NCI-H526 (cell line): ENCODE results near the gene CETP.

Experiments
- DNase-seq, 2 experiments: peaks; one replicate each; lab custom pipeline; 2025; lab: John Stamatoyannopoulos, UW

CETP gene

DNA sequence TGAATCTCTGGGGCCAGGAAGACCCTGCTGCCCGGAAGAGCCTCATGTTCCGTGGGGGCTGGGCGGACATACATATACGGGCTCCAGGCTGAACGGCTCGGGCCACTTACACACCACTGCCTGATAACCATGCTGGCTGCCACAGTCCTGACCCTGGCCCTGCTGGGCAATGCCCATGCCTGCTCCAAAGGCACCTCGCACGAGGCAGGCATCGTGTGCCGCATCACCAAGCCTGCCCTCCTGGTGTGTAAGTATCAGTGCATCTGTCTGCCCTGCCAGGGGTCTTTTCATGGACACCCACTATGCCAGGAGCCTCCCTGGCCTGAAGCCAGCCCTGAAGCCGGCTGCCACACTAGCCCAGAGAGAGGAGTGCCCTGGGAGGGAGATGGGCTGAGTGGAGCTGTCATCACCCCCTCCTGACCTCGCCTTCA lies at the start of gene CETP:
CETP (plus strand) TSS at position 100 of the 431 bp plus-strand sequence; CDS start at position 130, 30 bp downstream.
- DNase-seq, result no peak

- no peak for DNase-seq
These were observed 48.7 kb upstream of the CETP start for GRCh38 chr16:56912746-56913708.

DNA sequence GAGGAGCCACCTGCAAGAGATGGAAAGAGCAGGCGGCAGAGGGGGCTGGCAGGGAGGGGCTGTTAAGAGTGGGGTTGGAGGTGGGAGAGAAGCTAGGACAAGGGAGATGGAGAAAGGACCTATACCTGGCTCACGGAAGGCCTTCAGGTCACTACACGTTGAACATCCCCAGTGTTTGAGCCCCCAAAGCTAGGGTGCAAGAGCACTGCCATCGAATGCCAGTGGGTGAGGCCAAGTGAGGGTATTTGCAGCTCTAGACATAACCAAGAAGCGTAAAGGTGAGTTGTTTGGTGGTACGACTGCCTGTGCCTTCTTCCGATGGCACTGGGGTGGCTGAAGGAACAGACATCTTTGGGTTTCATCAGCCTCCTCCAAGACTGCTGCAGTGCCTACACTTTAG lies 46.9 kb upstream of the CETP start:
- no peak for DNase-seq

GRCh38 chr16:56915336-56916119 lies 46.2 kb upstream of the CETP start:
- no peak for DNase-seq

GRCh38 chr16:56916571-56917403 lies 45.0 kb upstream of the CETP start:
- peak in 1 of 2 experiments; percentile 16 for DNase-seq

DNA sequence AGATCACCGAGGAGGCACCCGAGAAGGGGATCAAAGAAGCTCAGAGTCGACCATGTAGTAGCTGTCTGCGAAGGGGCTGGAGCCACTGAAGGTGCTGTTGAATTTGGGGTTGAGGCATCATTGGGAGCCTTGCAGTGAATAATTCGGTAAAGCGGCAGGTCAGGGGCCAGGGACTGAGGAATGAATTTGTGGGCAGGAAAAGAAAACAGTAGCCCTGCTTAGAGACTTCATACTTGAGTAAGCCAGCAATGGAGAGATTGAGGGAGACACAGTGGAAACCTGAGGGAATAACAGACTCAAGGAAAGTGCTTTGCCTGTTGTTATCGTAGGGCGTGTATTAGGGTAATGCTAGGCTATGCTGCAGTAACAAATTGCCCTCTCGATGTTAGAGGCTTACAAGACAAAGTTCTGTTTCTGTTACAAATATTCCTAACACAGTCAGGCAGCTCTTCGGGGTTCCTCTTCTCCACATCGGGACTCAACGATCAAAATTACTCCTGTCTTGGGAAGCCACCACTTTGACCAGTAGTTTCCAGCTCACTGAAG lies 43.2 kb upstream of the CETP start:
- DNase-seq, result no peak

DNA sequence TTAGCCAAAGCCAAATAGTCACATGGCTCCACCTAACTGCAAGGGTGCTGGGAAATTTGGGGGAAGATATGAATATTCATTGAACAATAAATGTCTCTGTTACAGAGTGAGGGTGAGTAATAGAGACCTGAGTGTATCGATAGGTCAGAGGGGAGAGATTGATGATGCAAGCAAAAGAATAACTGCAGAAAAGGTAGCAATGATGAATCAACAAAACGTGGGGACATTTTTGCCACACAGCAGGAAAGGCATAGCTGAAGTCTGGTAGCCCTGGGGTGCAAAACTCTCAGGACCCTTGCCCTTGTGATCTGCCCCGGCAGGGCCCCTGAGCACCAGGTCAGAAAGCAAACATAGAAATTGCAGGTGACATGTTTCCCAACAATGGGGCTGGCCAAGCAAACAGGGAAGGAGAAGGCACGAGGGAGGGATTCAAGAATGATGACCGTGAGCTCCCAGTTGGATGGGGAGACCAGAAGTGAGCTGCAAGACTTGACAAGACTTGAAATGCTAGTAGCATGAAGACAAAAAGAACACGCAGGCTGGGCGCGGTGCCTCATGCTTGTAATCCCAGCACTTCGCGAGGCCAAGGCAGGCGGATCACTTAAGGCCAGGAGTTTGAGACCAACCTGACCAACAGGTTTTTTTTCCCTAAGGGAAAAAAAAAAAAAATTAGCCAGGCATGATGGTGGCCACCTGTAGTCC lies 42.5 kb upstream of the CETP start:
- no peak for DNase-seq

- no peak for DNase-seq
These were observed 40.2 kb upstream of the CETP start for GRCh38 chr16:56921571-56921970.

DNA sequence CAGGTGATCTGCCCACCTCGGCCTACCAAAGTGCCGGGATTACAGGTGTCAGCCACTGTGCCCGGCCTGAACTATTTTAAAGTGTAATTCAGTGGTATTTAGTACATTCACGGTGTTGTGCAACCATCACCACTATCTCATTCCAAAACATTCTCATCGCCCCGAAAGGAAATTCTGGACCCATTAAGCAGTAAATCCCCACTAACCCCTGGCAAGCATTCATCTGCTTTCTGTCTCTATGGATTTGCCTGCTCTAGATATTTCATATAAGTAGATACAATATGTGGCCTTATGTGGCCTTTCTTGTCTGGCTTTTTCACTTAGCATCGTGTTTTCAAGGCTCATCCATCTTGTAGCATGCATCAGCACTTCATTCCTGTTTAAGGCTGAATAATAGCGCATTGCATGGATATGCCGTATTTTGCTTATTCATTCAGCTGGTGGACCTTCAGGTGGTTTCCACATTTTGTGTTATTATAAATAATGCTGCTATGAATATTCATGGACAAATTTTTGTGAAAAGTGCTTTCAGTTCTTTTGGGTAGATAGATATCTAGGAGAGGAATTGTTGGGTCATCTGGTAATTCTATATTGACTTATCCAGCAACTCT lies 38.2 kb upstream of the CETP start:
- DNase-seq, result no peak

- DNase-seq, result no peak
These were observed 34.3 kb upstream of the CETP start for GRCh38 chr16:56927471-56927870.

DNA sequence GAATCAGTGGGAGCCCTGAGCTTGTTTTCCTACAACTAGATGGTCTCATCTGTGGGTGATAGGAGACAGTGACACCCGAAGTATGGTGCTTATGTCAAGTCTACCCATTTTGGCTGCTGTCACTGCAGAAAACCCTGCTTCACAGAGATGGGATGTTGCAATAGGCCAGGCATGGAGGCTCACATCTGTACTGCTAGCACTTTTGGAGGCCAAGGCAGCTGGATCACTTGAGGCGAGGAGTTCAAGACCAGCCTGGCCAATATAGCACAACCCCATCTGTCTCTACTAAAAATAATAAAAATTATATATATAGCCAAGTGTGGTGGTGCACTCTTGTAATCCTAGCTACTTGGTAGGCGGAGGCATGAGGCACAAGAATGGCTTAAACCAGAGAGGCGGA lies 32.1 kb upstream of the CETP start:
- no peak for DNase-seq

DNA sequence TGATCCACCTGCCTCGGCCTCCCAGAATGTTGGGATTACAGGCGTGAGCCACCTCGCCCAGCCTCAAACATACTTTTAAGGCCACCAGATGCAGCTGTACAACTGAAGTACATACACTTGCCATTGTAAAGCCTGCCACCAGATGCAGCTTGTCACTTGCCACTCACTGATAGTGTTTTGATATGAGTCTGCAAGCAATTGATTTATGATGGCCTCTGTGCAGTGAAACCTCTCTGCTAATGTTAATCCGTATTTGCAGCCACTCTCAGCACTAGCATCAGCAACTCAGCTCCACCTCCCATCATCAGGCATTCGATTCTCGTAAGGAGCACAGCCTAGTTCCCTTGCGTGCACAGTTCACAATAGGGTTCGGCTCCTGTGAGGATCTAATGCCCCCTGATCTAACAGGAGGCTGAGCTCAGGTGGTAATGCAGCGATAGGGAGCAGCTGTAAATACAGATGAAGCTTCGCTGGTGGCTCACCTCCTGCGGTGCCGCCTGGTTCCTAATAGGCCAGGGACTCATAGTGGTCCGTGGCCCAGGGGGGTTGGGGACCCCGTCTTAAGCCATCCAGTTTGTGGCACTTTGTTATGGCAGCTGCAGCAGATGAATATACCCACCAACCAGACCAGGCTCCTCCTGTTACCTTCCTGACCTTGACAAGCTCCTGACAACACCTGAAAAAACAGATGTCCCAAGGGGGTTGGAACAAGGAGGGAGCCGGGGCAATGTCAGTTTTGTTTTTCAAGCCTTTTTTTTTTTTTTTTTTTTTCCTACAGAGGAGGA lies 31.1 kb upstream of the CETP start:
- peak; percentile 8 to 40 for DNase-seq

- DNase-seq, result no peak
These were observed 30.4 kb upstream of the CETP start for GRCh38 chr16:56931271-56931891.

DNA sequence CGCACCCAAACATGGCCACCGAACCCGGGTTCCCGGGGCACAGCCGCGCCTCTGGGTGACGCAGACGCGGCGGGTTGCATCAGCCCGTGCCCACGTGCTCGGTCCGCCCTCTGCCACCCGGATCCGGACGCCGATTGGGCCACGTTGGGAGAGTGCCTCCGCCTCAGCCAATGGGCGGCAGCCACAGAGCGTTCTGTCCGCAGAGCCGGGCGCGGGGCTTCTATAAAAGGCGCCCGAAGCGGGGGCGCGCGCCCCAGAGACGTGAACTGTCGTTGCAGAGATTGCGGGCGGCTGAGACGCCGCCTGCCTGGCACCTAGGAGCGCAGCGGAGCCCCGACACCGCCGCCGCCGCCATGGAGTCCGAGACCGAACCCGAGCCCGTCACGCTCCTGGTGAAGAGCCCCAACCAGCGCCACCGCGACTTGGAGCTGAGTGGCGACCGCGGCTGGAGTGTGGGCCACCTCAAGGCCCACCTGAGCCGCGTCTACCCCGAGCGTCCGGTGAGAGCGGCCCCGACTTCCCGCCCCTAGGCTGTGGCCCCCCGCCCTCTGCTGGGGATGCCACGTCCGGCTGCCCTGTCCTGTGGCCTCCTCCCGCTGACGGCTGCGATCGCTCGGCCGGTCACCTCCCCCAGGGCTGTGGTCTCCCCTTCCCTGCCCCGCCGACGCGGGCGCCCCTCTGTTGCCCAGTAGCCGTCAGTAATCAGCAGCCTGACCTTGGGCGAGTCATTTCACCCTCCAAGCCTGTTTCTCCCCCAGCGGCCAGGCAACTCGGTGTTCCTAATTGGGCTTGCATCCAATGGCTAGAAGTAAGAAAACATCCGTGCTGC lies 29.6 kb upstream of the CETP start, which contains the start of gene HERPUD1:
HERPUD1 (plus strand) TSS at position 251 of the 829 bp plus-strand sequence; CDS start at position 354, 103 bp downstream.
- DNase-seq, result peak; percentile 85 to 95

DNA sequence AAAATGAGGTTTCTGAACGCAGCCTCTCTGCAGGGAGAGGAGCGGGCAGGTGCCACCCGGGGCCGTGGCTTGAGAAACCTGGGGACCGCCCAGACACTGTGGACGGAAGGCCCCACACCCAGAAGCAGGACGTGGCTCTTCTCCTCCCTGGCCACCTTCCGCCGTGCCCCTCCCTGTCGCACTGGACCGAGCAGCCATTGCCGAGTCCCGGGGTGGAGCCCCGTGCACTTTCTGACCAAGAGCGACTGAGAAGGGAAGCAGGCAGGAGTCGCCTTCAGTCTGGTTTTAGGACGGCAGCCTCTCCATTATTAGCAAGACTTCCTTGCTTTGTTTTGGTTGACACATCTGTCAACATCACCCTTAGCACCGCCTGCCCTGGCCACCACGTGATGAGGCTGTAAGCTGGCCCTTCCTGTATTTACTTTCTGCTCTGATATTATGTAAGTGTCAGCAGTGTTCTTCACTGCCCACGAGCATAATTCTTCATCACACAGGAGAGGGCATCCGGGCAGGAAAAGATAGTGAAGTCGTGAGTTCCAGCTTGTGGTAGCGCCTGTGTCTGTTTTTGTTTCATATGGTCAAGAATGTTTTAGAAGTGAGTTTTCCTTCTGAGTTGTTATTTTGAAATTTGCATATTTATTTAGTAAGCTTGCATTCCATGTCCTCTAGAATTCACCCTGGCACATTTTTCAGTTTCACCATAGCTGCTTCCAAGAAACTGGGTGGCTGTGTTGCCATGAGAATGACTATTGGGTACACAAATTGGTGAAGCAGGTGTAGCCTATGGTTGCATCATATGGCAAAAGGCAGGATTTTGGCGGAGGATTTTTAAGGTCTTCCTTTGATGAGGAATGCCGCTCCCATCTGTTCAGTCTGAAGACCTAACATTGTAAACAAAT lies 28.8 kb upstream of the CETP start:
- peak; percentile 2 to 57 for DNase-seq

DNA sequence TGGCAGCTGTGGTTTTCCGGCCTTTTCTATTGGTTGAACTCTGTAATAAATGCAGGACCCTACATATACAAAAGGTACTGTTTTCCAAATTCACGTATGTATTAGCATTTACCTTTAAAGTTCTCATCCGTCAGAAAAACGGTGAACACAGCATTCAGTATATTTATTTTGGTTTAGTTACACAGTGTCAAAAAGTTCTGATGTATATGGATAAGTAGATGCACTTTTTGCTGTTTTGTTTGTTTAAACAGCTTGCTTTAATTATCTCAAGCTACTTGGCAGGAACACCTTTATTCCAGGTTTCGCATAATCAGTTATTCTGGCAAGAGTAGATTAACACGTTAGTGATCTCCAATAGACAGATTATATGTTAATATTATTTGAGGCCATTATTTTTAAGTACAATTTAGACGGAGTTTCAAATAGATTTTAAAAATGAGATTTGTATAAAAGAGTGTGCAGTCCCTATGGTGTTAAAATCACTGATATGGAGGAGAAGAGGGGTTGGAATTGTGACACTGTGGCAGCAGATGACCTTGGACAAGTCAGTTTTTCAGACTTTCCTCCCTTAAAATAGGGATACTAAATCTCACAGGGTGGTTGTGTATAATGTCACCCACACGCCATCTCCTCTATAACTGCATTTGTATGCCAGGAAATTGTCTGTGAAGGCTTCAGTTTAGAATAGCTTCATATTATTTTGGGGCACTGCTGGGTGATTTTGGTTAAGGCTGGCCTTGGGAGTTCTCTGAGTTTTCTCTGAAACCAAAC lies 27.7 kb upstream of the CETP start:
- no peak for DNase-seq
